Activated T-cell treated with anti-CD3 and anti-CD28 coated beads for 4 hours (primary cell): ENCODE results near the gene XPO5.
"Not testable (repeated sequence)": the region's sequence is repeated elsewhere in the genome, so short reads cannot be mapped to it uniquely, and the experiment has no call there.

Source experiments
- DNase-seq: peaks from one replicate; pipeline ENCODE4 v3.0.0-alpha.2; 2020

XPO5 gene

DNA sequence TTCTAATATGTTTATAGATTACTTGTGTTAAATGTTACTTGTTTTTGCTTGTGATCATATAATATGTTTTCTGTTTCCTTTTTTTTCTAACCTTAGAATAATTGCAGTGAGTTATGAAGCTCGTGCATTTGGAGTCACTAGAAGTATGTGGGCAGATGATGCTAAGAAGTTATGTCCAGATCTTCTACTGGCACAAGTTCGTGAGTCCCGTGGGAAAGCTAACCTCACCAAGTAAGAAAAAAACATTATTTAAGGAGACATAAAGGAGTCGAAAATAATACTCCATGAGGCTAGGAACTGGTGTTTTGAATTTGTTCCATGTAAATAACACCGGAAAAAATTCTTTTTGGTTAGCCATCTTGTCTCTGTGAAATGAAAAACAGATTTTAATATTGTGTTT lies 7.1 kb upstream of the XPO5 start:
- no peak for DNase-seq

DNA sequence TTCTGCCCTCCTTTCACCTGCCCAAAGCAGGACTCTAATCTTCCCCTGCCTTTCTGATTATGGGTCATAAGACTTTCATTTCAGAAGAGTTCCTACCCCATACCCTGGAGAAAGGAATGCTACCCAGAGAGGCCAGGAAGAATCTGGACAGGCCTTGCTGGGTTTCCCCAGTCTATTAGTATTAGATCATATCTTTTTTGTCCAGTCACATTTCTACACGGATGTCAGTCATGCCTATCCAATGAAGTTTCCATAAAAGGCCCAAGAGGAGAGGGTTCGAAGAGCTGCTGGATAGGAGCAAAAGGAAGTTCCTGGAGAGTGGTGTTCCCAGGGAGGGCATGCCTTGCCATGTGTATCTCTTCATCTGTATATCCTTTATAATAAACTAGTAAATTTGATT lies 3.3 kb upstream of the XPO5 start:
- no peak for DNase-seq

DNA sequence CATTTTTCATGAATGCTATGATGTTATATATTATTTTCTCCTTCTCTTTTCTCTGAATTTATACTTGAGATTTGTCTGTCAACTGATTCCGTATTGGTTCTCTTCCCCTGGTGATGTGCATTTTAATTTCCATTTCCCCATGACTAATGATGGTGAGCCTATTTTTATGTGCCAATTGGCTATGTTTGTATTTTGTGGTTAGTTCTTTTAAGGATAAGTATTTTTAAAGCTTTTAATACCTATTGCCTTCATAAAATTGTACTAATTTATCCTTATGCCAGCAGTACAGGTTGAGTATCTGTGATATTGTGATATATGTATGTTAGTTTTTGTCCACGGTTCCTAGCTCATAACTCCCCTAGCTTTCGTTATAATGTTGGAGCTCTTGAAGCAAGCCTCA lies 2.9 kb upstream of the XPO5 start:
- no peak for DNase-seq

DNA sequence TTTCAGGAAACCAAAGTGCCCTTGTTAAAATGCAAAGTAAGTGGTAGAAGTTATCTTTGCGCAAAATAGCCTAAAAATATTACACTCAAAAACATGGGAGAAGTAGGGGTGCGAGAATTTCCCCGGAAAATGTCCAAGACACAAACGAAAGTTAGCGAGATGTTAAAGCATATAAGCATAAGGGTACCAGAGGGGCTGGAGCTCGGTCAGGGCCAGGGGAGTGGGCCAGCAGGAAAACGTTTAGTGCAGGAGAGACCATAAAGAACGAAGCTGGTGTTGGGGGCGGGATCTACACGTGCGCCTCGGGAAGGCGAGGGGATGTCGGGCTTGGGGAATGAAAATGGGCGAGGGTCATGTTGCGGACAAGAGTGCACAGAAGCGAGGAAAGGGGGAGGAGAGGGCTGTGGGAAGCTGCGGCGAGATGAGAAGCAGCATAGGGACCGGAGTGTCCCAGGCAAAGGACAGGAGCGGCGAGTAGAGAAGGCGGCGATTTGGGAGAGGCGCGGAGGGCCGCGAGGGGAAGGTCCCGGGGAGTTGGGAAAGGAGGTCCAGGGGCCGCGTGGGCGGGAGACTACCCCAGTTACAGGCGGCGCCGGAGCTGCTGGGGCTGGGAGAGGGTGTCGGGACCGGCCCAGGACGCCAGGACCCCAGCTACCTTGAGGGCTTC lies 600 bp downstream of the XPO5 start:
- DNase-seq = peak; percentile 4

DNA sequence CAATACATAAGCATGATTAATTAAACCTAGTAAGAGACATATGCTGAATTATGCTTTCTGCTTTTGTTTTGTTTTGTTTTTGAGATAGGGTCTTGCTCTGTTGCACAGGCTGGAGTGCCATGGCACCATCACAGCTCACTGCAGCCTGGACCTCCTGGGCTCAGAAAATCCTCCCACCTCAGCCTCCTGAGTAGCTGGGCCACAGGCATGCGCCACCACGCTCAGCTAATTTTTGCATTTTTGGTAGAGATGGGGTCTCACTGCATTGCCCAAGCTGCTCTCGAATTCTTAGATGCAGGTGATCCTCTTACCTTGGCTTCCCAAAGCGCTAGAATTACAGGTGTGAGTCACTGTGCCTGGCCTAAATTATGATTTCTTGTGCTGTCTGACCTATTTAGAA lies 3.8 kb downstream of the XPO5 start:
- no peak for DNase-seq

DNA sequence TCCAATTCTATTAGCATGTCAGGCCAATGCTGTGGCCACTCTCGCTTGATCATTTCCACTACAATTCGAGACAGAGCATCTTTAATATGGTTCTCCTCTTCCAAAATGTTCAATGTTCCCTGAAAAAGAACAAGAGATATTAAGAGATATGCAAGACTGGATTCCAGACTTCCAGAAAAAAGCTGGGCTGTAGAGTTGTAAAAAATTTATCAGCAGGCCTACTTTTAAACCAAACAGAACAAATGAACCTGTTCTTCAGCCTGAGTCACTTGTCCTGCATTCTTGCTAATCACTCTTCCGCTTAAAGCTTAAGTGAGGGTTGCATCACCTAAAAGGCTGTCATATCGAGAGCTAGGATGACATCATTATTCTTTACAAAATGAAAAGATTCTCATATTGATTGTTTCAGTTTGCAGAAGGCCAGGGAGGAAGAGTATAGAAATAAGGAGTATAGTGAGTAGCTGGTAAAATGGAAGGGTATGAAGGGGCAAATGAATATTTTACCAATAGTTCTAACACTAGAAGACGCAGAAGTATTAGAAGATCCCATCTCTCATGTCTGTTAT lies 4.9 kb downstream of the XPO5 start:
- no peak for DNase-seq

DNA sequence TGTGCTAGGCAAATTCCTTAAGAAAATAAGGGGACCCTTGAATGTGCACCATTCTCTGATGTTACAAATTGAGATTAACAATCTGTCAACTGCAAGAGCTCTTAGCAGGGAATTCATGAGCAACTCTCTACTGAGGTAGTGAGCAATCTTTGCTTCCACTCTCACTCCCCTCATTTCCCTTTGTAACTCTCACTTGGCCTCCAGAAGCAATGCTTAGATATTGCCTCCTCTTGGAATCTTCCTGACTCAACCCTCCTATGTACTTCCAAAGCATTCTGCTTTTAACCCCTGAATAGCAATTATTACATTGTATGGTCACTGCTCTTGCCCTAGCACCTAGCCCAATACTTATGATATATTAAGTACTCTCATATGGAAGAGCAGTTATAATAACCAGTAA lies 16.5 kb downstream of the XPO5 start:
- no peak for DNase-seq

DNA sequence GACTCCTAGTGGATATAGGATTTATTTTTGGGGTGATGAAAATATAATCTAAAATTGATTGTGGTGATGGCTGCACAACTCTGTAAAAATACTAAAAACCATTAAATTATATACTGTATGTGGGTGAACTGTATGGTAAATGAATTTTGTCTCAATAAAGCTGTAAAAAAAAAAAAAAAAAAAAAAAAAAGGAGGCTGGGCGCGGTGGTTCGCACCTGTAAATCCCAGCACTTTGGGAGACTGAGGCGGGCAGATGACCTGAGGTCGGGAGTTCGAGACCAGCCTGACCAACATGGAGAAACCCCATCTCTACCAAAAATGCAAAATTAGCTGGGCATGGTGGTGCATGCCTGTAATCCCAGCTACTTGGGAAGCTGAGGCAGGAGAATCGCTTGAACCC lies 18.2 kb downstream of the XPO5 start:
- not testable (repeated sequence) for DNase-seq

DNA sequence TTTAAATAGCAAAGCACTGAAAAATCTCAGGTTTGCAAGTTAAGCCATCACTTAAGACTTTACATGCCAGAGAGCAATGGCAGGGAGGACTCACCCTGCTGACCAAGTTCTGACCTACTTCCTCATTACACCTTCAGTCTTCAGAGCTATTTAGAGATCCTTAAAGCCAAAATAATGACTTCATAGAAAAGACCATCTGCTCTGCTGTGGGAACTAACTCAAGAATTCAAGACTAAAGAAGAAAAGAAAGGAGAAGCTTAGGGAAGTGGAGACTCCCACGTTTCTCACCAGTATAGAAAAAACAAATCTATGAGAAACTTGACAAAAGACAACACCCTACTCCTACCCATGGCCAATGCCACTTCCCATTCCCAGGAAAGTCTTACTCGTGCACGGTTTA lies 28.6 kb downstream of the XPO5 start:
- no peak for DNase-seq

DNA sequence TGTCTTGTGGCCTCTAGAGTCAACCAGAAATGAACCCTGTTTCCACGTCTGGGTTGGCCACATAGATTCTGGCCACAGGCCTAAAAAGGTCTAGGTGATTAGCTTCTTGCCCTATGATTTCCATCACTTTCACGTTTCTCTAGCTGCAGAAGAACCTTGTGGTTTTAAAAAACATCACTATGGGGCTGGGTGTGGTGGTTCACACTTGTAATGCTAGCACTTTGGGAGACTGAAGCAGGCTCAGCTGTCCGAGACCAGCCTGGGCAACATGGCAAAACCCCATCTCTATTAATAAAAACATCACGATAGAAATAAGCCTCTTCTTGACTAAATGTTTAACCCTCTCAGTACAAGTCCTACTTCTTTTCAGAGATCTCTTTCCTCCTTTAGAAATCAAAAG lies 31.4 kb downstream of the XPO5 start:
- DNase-seq = no peak

DNA sequence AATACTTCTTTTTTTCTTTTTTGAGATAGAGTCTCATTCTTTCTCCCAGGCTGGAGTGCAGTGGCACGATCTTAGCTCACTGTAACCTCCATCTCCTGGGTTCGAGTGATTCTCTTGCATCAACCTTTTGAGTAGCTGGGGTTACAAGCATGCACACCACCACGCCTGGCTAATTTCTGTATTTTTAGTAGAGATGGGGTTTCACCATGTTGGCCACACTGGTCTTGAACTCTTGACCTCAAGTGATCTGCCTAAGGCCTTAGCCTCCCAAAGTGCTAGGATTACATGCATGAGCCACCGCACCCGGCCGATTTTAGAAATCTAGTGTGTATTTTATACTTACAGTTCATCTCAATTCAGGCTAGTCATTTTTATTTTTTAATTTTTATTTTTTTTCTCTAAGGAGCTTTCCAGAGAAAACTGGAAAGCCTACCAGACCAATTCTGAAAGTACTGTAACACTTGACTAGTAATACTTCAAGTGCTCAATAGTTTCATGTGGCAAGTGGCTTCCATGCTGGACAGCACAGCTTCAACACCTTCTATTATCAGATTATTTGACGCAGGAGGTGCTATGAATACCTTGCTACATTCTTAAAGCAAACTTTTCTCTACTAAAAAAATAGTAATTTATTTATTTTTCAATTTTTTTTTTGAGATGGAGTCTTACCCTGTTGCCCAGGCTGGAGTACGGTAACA lies 33.9 kb downstream of the XPO5 start:
- no peak for DNase-seq

DNA sequence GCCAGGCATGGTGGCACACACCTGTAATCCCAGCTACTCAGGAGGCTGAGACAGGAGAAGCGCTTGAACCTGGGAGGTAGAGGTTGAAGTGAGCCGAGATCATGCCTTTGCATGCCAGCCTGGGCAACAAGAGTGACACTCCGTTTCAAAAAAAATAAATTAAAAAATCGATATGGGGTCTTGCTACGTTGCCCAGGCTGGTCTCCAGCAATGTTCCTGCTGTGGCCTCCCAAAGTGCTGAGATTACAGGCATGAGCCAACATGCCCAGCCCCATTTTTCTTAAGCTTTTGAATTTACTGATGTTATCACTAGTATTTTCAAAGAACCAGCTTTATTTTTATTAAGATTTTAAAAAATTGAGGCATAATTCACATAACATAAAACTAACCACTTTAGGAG lies 35.3 kb downstream of the XPO5 start:
- no peak for DNase-seq

DNA sequence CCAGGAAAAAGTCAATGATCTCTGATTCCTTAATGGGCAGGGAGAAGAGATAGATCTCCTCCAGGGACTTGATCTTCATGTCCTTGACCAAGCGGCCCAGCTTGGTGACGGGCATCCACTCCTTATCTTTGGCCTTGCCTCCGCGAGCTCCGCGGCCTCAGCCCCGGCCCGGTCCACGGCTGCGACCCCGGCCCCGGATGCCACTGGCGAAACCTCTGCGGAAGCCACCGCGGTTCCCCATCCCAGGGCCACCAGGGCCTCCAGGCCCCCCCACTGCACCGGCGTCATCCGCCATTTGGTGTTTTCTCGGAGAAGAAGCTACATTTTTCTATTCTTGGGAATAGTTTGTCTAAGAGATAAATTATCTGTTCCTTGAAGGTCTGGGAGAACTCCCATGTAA lies 36.4 kb downstream of the XPO5 start:
- DNase-seq = not testable (repeated sequence)

DNA sequence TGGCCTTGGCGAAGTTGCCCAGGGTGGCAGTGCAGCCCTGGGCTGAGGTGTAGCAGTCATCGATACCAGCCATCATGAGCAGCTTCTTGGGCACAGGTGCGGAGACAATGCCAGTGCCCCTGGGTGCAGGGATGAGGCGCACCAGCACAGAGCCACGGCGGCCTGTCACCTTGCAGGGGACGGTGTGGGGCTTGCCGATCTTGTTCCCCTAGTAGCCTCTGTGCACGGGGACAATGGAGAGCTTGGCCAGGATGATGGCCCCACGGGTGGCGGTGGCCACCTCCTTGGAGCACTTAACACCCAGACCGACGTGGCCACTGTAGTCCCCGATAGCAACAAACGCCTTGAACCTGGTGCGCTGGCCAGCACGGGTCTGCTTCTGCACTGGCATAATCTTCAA lies 36.9 kb downstream of the XPO5 start:
- not testable (repeated sequence) for DNase-seq

DNA sequence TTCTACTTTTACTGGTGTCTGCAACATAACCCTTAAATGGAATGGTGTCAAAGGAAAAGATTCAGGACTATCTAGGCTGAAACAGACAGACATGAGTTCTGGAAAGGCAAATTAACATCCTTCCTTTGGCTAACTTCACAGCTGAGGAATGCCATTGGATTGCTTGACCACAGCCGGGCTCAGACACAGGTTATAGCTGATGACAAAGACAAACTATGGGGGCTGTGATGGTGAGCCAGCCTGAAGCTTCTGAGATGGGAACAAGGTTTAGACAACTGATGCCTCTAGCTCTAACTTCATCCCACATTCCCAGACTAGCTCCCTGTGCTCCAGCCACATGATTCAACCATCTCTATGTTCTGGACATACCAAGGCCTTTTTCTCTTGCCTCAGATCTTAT lies 43.6 kb downstream of the XPO5 start:
- no peak for DNase-seq

DNA sequence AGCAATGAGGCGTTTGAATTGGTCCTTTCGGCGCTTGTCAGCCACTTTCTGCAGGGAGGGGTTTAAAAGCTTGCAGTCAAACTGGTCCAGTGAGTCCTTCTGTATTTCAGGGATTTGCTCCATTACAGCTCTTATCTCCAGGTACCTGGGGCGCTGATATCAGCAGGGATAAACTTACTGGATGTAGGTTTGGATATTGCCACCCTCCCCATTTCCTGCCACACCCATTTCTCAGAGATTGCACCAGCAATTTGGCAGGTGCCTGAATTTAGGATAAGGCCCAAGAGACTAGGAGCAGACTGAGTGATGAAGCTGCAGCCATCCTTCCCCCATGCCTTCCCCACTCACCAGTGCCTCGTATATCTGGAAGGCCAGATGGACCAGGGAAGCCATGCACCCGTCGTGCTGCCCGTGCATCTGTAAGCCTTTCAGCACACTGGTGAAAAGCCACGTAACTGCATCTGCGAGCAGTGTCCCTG lies 51.3 kb downstream of the XPO5 start:
- no peak for DNase-seq

DNA sequence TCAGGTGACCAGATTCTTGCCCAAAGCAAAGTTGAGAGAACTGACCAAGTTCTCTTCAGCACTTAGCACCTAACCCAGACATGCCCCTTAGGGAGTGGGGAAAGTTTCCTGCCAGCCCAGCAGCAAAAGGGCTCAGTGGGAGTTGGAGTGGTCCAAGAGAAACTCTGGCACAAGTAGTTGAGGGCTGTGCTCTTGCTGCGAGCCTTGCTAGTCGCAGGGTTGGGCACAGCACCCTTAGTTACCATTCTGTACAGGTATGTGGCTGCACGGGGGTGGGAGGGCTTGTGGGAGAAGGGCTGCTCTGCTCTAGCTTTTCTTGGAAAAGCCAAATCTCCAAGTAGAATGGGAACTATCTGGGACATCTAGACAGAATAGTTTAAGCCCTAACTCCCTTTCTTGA lies 52.6 kb downstream of the XPO5 start:
- DNase-seq = no peak

DNA sequence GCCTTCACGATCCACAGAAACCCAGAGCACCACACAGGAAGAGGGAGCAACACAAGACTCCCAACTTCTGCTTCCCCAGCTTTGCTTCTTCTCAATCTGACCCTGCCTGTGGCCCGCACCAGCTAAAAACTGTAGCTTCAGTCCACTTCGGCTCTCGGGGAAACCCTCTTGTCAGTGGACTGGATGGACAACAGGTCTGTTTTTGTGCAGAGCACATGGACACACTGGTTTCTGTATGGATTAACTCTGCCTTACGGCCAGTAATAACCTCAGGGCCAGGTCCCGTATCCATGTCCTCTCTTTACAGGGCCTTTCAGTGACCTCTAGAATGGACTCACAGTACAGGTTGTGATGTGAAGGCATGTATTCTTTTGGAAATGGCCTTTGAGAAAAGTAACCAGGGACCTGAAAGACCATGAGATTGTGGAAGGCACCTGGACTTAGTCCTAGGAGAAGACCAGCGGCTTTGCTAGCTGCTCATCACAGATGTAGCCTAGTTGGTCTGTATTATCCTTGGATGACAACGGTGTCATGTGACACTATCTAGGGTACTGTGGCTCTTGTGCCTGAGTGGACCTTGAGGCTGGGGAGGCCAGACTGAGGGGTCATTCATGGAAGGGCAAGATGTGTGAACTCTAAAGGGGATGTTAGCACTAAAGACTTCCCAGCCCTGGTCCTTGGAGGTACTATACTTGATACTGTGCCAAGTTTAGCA lies 53.1 kb downstream of the XPO5 start:
- no peak for DNase-seq

DNA sequence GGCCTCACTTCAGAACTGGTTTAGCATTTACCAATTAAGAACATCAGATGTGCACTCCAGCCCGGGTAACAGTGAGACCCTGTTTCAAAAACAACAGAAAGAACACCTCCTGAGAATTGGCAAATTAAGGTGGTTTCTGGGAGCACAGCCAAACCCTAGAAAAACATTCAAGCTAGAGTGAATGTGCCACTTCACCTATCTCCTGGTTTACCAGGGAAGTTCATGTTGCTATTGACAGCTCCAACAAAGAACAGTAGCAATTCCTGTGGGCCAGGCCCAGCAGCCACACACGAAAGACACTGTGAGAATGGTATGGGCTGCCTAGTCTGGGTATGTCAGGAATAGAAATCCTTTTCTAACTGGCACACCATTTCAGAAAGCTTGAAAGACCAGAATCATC lies 54.0 kb downstream of the XPO5 start:
- no peak for DNase-seq

DNA sequence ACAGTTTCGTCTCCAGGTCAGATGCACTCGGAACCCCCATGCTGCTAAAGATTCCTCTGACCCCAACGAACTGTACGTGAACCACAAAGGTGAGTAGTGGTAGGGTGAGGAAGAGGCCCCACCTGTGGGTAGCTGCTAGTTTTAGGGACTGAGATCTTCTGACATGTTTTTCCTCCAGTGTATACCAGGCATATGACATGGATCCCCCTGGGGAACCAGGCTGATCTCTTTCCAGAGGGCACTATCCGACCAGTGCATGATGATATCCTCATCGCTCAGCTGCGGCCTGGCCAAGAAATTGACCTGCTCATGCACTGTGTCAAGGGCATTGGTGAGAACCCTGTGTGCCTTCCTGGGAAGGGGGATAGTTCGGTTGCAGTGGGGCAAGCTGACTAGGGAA lies 55.7 kb downstream of the XPO5 start:
- no peak for DNase-seq

DNA sequence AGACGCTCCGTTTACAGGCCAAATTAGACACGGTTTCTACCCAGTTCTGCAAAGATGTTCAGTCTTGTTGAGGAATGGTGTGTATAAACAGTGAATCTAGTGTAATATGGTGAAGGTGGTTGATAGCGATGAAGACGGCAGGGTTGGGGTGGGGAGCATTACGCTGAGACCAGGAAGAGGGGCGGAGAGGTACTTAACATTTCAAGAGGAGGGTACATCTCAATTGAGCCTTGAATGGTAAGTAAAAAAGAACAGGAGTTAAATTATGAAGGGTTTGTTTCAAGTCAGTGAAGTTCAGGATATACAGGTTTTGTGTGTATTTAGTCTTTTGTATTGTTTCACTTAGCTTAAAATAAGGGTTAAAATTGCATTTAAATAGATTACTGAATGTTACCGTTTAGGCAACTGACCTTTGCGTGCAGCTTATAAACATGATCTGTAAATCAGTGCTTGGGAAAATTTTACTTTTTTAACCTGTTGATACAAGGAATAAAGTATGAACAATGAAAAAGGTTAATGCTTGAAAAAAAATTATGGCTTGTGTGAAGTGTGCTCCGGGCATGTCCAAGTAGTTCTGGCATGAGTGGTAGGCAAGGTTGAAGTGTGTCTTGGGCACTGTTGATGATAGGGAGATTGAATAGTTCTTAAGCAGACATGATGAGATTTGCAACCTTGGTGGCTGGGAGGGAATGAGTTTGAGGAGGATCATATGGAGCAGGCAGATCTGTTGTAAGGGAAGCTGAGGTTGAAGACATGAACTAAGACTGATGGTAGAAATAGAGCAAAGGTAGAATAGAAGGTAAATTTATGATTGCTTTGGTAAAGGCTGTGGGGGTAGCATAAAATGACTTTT lies 58.1 kb downstream of the XPO5 start:
- DNase-seq = no peak

DNA sequence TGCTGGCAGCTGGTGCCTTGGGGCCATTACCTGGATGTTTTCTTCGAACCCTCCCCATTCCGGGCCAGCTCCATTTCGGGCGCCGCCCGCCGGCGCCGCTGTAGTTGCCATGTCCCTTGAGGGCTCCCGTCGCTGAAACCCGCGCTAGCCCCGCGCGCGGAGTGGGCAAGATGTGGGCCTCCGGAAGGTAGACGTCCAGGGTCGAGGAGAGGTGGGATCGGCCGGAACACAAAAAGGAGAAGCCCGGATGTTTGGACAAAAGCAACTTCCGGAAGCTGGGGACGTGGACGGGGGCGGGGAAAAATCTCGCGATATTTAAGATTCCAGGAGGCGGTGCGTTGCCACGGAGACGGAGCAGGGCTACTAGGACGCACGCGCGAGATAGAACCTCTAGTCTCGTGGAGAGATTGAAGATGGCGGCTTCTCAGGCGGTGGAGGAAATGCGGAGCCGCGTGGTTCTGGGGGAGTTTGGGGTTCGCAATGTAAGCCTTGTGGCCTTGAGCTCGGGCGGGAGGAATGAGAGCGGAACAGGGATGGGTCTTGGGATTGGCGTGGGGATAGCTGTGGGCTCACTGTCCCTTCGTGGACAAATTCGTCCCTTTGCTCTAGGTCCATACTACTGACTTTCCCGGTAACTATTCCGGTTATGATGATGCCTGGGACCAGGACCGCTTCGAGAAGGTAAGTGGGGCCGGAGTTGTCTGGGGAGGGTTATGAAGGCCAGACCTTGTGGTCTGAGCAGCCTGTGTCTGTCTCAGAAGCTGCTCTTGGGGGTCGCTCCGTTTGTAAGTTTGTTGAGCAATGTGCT lies 58.9 kb downstream of the XPO5 start, which contains the start of the genes POLR1C and YIPF3:
Gene POLR1C, plus strand, starts transcription at position 393 of the 808 bp plus-strand sequence. Its CDS starts 21 bp downstream, at position 414.
Gene YIPF3, minus strand, starts transcription at position 230 of the 808 bp plus-strand sequence. Its CDS starts 119 bp downstream, at position 111.
- peak; percentile 97 for DNase-seq
